Stimulated activated CD4-positive, alpha-beta T cell treated with anti-CD3 and anti-CD28 coated beads, TNF-alpha, amount 100 ng/mL, for 48 hours (primary cell): ENCODE data around the gene OR7D2.
"Not testable (repeated sequence)": the region's sequence is repeated elsewhere in the genome, so short reads cannot be mapped to it uniquely, and the experiment has no call there.

Source experiments
- DNase-seq, 3 donors: peaks; one replicate each; pipeline ENCODE4 v3.0.0-alpha.2; 2020; ENCODE audit warnings: low read depth in 3 of 3

Gene OR7D2

GRCh38 chr19:9178901-9179300 is at the start of gene OR7D2:
TSS of gene OR7D2 (plus strand) at chr19:9178979. CDS start at chr19:9185782, 6,803 bp downstream.
- DNase-seq: no peak

DNA sequence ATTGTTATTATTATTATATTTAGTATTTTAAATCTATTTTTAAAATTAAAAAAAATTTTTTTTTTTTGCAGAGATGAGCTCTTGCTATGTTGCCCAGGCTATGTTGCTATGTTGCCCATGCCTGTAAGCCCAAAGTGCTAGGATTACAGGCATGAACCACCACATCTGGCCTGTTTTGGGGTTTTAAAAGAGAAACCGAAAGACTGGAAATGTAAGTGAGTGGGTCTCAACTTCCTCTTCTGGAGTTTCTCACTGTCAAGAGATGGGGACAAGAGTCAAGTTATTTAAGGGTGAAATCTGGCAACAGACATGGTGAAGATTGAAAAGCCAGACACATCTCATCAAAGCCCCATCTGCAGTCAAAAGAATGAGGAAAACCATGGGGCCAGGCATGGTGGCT is 47.8 kb upstream of the OR7D2 start:
- no peak for DNase-seq

- no peak for DNase-seq
Observed at GRCh38 chr19:9132422-9132821, 46.4 kb upstream of the OR7D2 start.

DNA sequence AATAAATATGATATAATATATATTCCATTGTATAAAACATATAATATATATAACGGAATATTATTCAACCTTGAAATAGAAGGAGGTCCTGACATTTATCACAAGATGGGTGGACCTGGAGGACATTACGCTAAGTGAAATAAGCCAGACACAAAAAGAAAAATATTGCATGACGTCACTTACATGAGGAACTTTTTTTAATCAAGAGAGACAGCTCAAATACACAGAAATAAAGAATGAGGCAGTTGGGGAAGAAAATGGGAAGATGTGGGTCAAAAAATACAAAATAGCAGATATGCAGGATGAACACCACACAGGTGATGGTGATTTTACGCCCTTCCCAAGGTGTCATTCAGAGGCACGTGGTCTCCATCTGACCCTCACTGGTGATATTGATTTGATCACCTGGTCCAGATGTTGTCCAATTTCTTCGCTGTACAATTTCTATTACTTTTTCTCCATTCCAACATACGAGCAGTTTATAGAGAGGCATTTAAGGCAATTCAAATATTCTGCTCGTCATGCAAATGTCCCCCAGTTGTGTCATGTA is 39.1 kb upstream of the OR7D2 start:
- DNase-seq: peak in 1 of 3 donors; percentile 1

DNA sequence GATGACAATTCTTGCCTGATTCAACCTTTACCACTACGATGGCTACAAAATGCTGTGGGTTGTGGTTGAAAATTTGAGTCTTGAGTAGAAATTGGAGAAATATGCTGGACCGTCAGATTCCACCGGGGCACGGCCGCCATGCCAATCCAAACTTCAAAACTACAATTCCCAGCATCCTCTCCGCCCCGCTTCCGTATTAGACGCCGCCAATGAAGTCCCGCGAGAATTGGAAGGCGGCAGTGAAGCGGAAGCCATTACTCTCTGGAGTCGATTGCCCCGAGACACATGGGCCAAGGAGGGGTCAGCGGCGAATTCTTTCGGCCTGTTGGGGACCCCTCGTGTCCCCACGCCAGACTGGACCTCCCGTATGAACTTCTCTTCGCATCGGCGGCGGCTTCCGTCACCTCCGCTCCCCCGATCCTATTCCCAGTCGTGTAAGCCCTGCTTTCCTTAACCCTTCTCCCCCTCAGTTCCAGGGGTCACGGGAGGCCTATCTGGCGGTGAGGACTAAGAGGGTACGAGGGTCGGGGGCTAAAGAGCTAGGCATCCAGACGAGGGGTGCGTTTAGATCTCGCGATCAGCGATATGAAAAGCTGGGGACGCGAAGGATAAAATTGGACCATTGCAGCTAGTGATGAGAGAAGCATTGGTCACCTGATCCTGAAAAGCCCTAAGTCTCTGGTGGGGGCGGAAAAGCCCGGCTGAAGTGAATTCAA is 38.5 kb upstream of the OR7D2 start, which contains the start of gene ZNF317:
ZNF317 (plus strand) TSS at position 239 of the 716 bp plus-strand sequence. CDS start 15,620 bp downstream, outside the sequence.
- DNase-seq: peak; percentile 81 to 87 (median 83)

GRCh38 chr19:9144920-9145319 is 33.9 kb upstream of the OR7D2 start:
- no peak for DNase-seq

GRCh38 chr19:9146882-9147281 is 31.9 kb upstream of the OR7D2 start:
- no peak for DNase-seq

- no peak for DNase-seq
Observed at GRCh38 chr19:9148697-9149096, 30.1 kb upstream of the OR7D2 start.

DNA sequence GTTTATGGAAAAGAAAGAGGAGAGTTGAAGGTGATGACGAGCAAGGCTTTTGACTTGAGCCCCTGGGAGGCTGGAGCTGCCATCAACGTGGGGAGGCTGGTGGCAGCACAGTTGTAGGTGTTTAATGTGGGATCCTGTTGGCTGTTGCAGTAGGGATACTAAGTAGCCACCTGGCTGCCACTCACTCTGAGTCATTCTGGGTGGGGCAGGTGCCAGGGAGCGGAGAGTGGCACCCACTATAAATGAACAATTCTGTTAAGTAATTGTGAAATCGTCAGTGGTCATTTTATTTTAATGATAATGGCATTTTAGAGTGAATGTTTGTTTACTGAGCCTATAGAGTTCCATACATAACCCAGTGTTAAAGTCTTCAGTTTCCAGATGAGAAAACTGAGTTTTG is 28.8 kb upstream of the OR7D2 start:
- DNase-seq: no peak

DNA sequence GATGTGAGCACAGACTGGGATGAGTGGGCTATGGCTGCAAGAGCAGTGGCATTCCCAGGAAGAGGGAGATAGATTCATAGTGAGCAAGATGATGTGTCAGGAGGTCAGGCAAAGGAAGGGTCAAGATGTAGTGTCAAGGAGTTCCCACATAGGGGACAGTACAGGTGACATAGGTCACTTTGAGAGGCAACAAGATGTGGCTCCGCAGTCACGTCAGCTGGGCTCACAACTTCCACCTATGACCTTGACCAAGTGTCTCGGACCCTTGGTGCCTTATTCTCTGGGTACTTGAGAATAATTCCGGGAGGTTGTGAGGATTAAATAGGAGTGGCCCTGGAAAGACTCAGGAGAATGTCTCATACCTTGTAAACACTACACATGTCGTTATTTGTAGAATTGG is 28.1 kb upstream of the OR7D2 start:
- no peak for DNase-seq

- DNase-seq: no peak
Observed at GRCh38 chr19:9151367-9151766, 27.4 kb upstream of the OR7D2 start.

GRCh38 chr19:9155591-9155990 is 23.2 kb upstream of the OR7D2 start:
- no peak for DNase-seq

- no peak for DNase-seq
Observed at GRCh38 chr19:9156304-9156703, 22.5 kb upstream of the OR7D2 start.

DNA sequence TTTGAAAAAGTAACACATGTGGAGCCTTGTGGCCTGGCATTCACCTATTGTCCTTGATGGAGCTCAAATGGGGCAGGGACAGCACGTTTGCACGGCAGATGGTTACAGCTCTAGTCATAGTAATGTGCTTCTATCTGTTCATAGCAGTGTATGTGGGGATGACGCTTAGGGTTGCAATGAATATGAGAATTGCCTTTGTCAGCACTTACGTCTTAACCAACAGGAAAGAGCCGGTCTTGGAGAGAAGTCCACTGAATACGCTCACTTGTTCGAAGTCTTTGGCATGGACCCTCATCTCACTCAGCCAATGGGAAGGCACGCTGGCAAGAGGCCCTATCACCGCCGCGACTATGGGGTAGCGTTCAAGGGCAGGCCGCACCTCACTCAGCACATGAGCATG is 18.9 kb upstream of the OR7D2 start:
- DNase-seq: no peak

DNA sequence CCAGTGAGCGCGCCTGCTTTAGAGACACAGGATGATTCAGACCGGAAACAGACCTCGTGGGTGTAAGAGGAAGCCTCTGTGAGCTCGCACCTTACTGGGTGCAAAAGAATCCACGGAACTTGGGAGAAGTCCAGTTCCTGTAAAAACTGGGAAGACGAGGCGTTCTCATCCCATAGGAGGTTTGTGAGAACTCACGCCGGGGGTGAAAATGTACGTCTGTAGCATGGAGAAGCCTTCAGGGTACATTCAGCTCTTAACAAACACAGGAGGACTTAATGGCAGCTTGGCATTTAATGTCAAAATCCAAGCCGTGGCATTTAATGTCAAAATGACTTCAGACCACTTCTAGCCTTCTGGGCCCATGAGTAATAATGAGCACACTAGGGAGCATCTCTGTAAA is 17.4 kb upstream of the OR7D2 start:
- DNase-seq: no peak

GRCh38 chr19:9165261-9165660 is 13.5 kb upstream of the OR7D2 start:
- DNase-seq: no peak

DNA sequence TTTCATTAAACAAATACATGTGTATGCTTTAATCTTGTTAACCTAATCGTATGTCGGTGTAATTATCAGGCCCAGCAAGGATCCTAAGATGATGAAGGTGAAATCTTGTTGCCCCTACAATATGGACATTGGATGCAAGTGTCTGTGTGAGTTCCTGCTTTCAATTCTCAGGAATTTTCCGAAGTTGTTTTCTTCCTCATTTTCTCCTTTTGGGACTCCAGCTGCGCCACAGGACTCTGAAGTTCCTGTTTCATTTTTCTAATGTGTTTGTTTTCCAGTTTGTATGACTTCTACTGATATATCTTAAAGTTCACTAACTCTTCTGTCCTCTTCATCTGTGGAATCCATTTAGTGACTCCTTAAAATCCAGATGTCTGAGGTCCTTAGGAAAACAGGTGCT is 11.9 kb upstream of the OR7D2 start:
- DNase-seq: no peak

- DNase-seq: no peak
Observed at GRCh38 chr19:9171393-9171991, 7.3 kb upstream of the OR7D2 start.

DNA sequence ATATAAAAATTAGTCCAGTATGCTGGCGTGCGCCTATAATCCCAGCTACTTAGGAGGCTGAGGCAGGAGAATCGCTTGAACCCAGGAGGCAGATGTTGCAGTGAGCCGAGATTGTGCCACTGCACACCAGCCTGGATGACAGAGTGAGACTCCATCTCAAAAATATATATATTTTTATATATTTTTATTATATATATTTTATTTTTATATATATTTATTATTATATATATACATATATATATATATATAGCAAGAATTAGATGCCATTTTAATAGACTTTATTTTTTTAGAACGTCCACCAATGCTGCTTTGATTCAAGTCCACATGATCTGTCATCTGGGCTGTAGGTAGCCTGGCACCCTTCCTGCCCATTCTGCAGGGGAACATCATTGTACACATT is 3.5 kb upstream of the OR7D2 start:
- DNase-seq: no peak

DNA sequence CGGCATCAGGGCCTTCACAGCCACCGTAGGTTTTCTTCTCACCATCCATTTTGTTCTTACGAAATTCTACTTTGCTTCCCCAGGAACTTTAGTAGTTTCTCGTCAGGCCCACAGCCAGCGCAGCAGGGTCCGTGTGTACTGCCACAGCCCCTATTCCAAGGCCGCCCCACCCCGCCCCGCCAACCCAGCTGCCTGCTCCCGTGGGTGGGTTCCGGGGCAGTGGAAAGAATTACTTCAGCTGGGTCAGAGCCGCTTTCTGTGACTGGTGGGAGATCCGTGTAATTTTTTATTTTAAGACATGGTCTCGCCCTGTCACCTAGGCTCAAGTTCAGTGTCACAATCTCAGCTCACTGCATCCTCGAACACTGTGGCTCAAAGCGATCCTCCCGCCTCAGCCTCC is 4.2 kb downstream of the OR7D2 start:
- no peak for DNase-seq

DNA sequence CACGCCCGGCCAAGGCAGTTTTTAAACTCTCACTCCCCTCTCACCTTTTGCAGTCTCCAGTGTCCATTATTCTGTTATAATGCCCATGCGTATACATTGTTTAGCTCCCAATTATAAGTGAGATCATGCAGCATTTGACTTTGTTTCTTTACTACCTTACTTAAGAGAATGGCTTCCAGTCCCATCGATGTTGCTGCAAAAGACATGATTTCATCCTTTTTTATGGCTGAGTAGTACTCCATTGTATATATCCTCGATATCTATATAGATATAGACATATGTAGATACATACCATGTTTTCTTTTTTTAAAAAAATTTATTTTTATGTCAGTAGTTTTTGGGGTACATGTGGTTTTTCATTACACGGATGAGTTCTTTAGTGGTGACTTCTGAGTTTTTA is 8.4 kb downstream of the OR7D2 start:
- DNase-seq: no peak

DNA sequence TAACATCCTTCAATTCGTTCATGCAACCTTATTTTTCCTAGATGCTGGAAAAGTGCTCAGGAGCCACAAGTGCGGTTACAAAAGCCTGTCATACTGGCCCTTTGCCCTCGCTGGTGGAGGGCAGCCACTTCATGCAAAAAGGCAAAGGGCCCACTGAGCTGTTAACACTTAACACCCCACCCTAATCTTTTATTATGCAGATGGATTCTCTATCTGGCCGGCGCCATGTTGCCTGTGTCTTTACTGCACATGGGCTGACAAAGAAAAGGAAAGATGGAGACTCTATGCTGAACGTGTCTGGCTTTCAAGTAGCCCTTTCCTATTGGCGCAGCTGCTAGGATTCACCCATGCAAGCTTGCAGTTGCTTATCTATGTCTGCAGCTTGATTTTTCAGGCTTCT is 10.8 kb downstream of the OR7D2 start:
- no peak for DNase-seq

GRCh38 chr19:9198044-9198443 is 19.3 kb downstream of the OR7D2 start:
- not testable (repeated sequence) for DNase-seq
